Measurements from ENCODE around the gene PTPRM.
"Not testable (repeated sequence)": the region's sequence is repeated elsewhere in the genome, so short reads cannot be mapped to it uniquely, and the experiment has no call there.

Gene PTPRM

GRCh38 chr18:8044004-8044403 is 476.9 kb downstream of the PTPRM start:
- no peak for DNase-seq (ENCODE audit: insufficient read length, low spot score)
- no peak for FAIRE-seq
- TF ChIP-seq POLR2A (IDR thresholded peaks at IDR 0.05; ENCODE audit: low read depth, low read length), result no peak

GRCh38 chr18:8045160-8045883 is 478.2 kb downstream of the PTPRM start:
- DNase-seq (ENCODE audit: insufficient read length, low spot score) (no peak), FAIRE-seq (peak; percentile 41)
- no peak for TF ChIP-seq POLR2A (IDR thresholded peaks at IDR 0.05; ENCODE audit: low read depth, low read length)

GRCh38 chr18:8045884-8046281 is 478.8 kb downstream of the PTPRM start:
- TF ChIP-seq POLR2A (IDR thresholded peaks at IDR 0.05; ENCODE audit: low read depth, low read length), result no peak
- DNase-seq (ENCODE audit: insufficient read length, low spot score), result no peak
- peak; percentile 27 for FAIRE-seq

- no peak for DNase-seq (ENCODE audit: insufficient read length, low spot score)
- no peak for FAIRE-seq
- TF ChIP-seq POLR2A (IDR thresholded peaks at IDR 0.05; ENCODE audit: low read depth, low read length), result no peak
Observed at GRCh38 chr18:8046441-8046840, 479.3 kb downstream of the PTPRM start.

GRCh38 chr18:8049147-8049546 is 482.0 kb downstream of the PTPRM start:
- FAIRE-seq (peak; percentile 60), DNase-seq (ENCODE audit: insufficient read length, low spot score) (no peak)
- no peak for TF ChIP-seq POLR2A (IDR thresholded peaks at IDR 0.05; ENCODE audit: low read depth, low read length)

GRCh38 chr18:8050616-8051329 is 483.7 kb downstream of the PTPRM start:
- DNase-seq (ENCODE audit: insufficient read length, low spot score), result no peak
- TF ChIP-seq POLR2A (IDR thresholded peaks at IDR 0.05; ENCODE audit: low read depth, low read length), result no peak
- no peak for FAIRE-seq

GRCh38 chr18:8051453-8051852 is 484.3 kb downstream of the PTPRM start:
- FAIRE-seq (no peak), DNase-seq (ENCODE audit: insufficient read length, low spot score) (no peak)
- no peak for TF ChIP-seq POLR2A (IDR thresholded peaks at IDR 0.05; ENCODE audit: low read depth, low read length)

- no peak for TF ChIP-seq POLR2A (IDR thresholded peaks at IDR 0.05; ENCODE audit: low read depth, low read length)
- FAIRE-seq, result no peak
- no peak for DNase-seq (ENCODE audit: insufficient read length, low spot score)
Observed at GRCh38 chr18:8052237-8052701, 485.2 kb downstream of the PTPRM start.

- FAIRE-seq (no peak), DNase-seq (ENCODE audit: insufficient read length, low spot score) (no peak)
- TF ChIP-seq POLR2A (IDR thresholded peaks at IDR 0.05; ENCODE audit: low read depth, low read length), result no peak
Observed at GRCh38 chr18:8056723-8057122, 489.6 kb downstream of the PTPRM start.

- DNase-seq (ENCODE audit: insufficient read length, low spot score); FAIRE-seq: not testable (repeated sequence)
Observed at GRCh38 chr18:8063152-8063551, 496.0 kb downstream of the PTPRM start.

- no peak for DNase-seq (ENCODE audit: insufficient read length, low spot score)
- no peak for TF ChIP-seq POLR2A (IDR thresholded peaks at IDR 0.05; ENCODE audit: low read depth, low read length)
- no peak for FAIRE-seq
Observed at GRCh38 chr18:8063733-8064132, 496.6 kb downstream of the PTPRM start.

GRCh38 chr18:8065284-8065683 is 498.2 kb downstream of the PTPRM start:
- no peak for FAIRE-seq

GRCh38 chr18:8065773-8066172 is 498.7 kb downstream of the PTPRM start:
- no peak for TF ChIP-seq POLR2A (IDR thresholded peaks at IDR 0.05; ENCODE audit: low read depth, low read length)
- FAIRE-seq (no peak), DNase-seq (ENCODE audit: insufficient read length, low spot score) (no peak)

More at GRCh38 chr18:8065284-8065683, 498.2 kb downstream of the PTPRM start:
- DNase-seq (ENCODE audit: insufficient read length, low spot score), result no peak
- no peak for TF ChIP-seq POLR2A (IDR thresholded peaks at IDR 0.05; ENCODE audit: low read depth, low read length)

GRCh38 chr18:8069708-8070107 is 502.6 kb downstream of the PTPRM start:
- TF ChIP-seq POLR2A (IDR thresholded peaks at IDR 0.05; ENCODE audit: low read depth, low read length), result no peak
- DNase-seq (ENCODE audit: insufficient read length, low spot score) (no peak), FAIRE-seq (no peak)

- DNase-seq (ENCODE audit: insufficient read length, low spot score), result no peak
- no peak for TF ChIP-seq POLR2A (IDR thresholded peaks at IDR 0.05; ENCODE audit: low read depth, low read length)
- no peak for FAIRE-seq
Observed at GRCh38 chr18:8073167-8073566, 506.1 kb downstream of the PTPRM start.
